GM23248 (cell line): ENCODE data around the gene SLC25A21. TPM values are rescaled to one million over a fixed set of nuclear protein-coding genes. Genes with fewer than 3 reads are reported as not detected.
A peak's percentile ranks its signal among the peaks of the same experiment; 100 is the strongest.

Experiments
- DNase-seq: peaks from one replicate; pipeline ENCODE4 v3.0.0-alpha.2; 2015
- H2AFZ ChIP-seq: fragments of 200-600 bp; sonication (generic); 2 replicates; pipeline ENCODE4 v1.6.1; 2016; ENCODE audit warnings: antibody characterized with exemption
- H3F3A ChIP-seq: fragments of 200-600 bp; sonication (generic); 2 replicates; pipeline ENCODE4 v1.6.1; 2016; ENCODE audit warnings: mild to moderate bottlenecking, antibody characterized with exemption, mixed run types; ENCODE audit not compliant: insufficient read depth
- H3K27ac ChIP-seq: fragments of 200-600 bp; sonication (generic); 2 replicates; pipeline ENCODE4 v1.5.1; 2016; ENCODE audit warnings: mild to moderate bottlenecking
- H3K27me3 ChIP-seq: fragments of 200-600 bp; sonication (generic); replicated peaks from 2 replicates; pipeline ENCODE4 v1.6.1; 2016; ENCODE audit warnings: mild to moderate bottlenecking; ENCODE audit not compliant: insufficient read depth
- H3K36me3 ChIP-seq: fragments of 200-600 bp; sonication (generic); 2 replicates; pipeline ENCODE4 v1.6.1; 2016; ENCODE audit warnings: low read depth, mild to moderate bottlenecking
- H3K4me1 ChIP-seq: fragments of 200-600 bp; sonication (generic); 2 replicates; pipeline ENCODE4 v1.6.1; 2016; ENCODE audit warnings: mild to moderate bottlenecking; ENCODE audit not compliant: insufficient read depth
- H3K4me2 ChIP-seq: fragments of 200-600 bp; sonication (generic); one replicate; pipeline ENCODE4 v1.6.1; 2016; ENCODE audit warnings: mild to moderate bottlenecking; ENCODE audit not compliant: unreplicated experiment
- H3K4me3 ChIP-seq: fragments of 200-600 bp; sonication (generic); 2 replicates; pipeline ENCODE4 v1.5.1; 2016; ENCODE audit warnings: mild to moderate bottlenecking
- H3K79me2 ChIP-seq: fragments of 200-600 bp; sonication (generic); 2 replicates; pipeline ENCODE4 v1.6.1; 2016; ENCODE audit warnings: mild to moderate bottlenecking; ENCODE audit not compliant: insufficient read depth
- H3K9ac ChIP-seq: fragments of 200-600 bp; sonication (generic); 2 replicates; pipeline ENCODE4 v1.6.1; 2016; ENCODE audit warnings: mild to moderate bottlenecking
- H3K9me2 ChIP-seq: fragments of 200-600 bp; sonication (generic); 2 replicates; pipeline ENCODE4 v1.6.1; 2016; ENCODE audit warnings: mixed run types, mild to moderate bottlenecking, moderate library complexity; ENCODE audit not compliant: insufficient read depth
- H3K9me3 ChIP-seq: fragments of 200-600 bp; sonication (generic); one replicate; pipeline ENCODE4 v1.6.1; 2017; ENCODE audit warnings: low read depth
- H4K20me1 ChIP-seq: fragments of 200-600 bp; sonication (generic); 2 replicates; pipeline ENCODE4 v1.6.0; 2016; ENCODE audit not compliant: insufficient read depth
- EZH2 ChIP-seq: fragments of 200-600 bp; sonication (generic); IDR thresholded peaks from 2 replicates; pipeline ENCODE4 v1.6.1; 2018; ENCODE audit warnings: antibody characterized with exemption, mild to moderate bottlenecking; ENCODE audit not compliant: insufficient read depth, poor library complexity, severe bottlenecking
- EZH2phosphoT487 ChIP-seq: fragments of 200-600 bp; sonication (generic); IDR thresholded peaks from 2 replicates; pipeline ENCODE4 v1.6.1; 2018; ENCODE audit warnings: antibody characterized with exemption, moderate library complexity, mild to moderate bottlenecking, low read depth; ENCODE audit not compliant: insufficient read depth
- WGBS, 2 experiments: methylation state at CpG; one replicate each; pipeline ENCODE4 v1.1.6; 2015 to 2017; ENCODE audit warnings: low lambda C conversion rate in 2 of 2, low coverage in 1 of 2; ENCODE audit errors: missing lambda C conversion rate in 2 of 2; 5-methylcytosine and 5-hydroxymethylcytosine counted together
- in situ Hi-C: fragments of 300-500 bp; cut with MboI; formaldehyde crosslinking; loops from 2 replicates; pipeline ENCODE4 v1.15.0; 2020
- polyA plus RNA-seq: library from polyadenylated mRNA; unstranded; fragments of >200 nt; fragmentation: Nextera tagmentation; extraction: Ambion mirVana; gene quantifications from 2 replicates; pipeline ENCODE4 v1.2.1, GENCODE V29; 2016
- total RNA-seq: library from RNA; depleted of rRNA; stranded (reverse); fragments of >200 nt; shearing (Covaris generic); gene quantifications from 2 replicates; pipeline ENCODE4 v1.2.3, GENCODE V29; 2014

The SLC25A21 gene
- total and polyA plus RNA-seq, 2 experiments from 2014 or later, result 0.26 TPM; not detected in 1

- H3F3A ChIP-seq, result 0 out of 2 replicates have a peak, but pooled peaks cover 8% of the 10 kb centered on the region
- no peak overlapping the region for H3K27ac ChIP-seq
- H3K9me2 ChIP-seq, result no peaks in the 10 kb centered on the region
- H4K20me1 ChIP-seq, result no peaks in the 10 kb centered on the region
- no peaks in the 10 kb centered on the region for H3K27me3 ChIP-seq
- no peaks in the 10 kb centered on the region for H3K36me3 ChIP-seq
- no peaks in the 10 kb centered on the region for H3K9me3 ChIP-seq
- WGBS, 2 experiments, result 6 to 7% methylated on average over 7 of the region's 7 CpGs
- 0 out of 2 replicates have a peak, but pooled peaks cover 7% of the 10 kb centered on the region for H3K4me1 ChIP-seq
- H3K79me2 ChIP-seq, result no peaks in the 10 kb centered on the region
- TF ChIP-seq EZH2 (no peak), EZH2phosphoT487 (no peak)
- no peak overlapping the region for H3K9ac ChIP-seq
- DNase-seq, result peak; percentile 50
- in situ Hi-C loops, result no loop called here
- H2AFZ ChIP-seq, result peak overlapping the region; percentile 59
- H3K4me2 ChIP-seq, result no peak overlapping the region
- H3K4me3 ChIP-seq, result no peak overlapping the region
Observed at GRCh38 chr14:36767603-36768281, 404.7 kb downstream of the SLC25A21 start.

DNA sequence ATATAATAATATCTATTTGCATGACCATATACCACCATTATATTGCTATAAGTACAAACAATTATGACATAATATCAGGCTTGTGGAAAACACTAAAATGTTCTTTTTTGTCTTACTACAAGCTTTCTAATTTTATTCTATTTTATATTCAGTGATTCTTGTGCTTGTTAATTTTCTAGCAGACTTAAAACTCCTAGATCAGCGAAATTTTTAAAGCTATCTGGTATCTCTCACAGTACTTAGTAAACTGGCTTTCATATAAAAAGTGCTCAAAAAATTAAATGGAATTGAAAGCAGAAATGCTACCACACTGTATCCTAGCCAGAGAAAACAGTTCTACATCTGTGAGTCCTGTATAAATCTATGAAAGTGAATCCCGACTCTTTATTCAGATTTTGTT is 405.4 kb downstream of the SLC25A21 start:
- no peak overlapping the region for H3K4me2 ChIP-seq
- H3K27ac ChIP-seq, result no peak overlapping the region
- H3K27me3 ChIP-seq, result no peaks in the 10 kb centered on the region
- H3K9ac ChIP-seq, result no peak overlapping the region
- no peak overlapping the region for H2AFZ ChIP-seq
- H3K4me3 ChIP-seq, result no peak overlapping the region
- TF ChIP-seq EZH2phosphoT487 (no peak), EZH2 (no peak)
- no peaks in the 10 kb centered on the region for H3K9me2 ChIP-seq
- WGBS, 2 experiments, result 94 to 95% methylated on average over 2 of the region's 2 CpGs
- no peaks in the 10 kb centered on the region for H3K79me2 ChIP-seq
- H4K20me1 ChIP-seq, result no peaks in the 10 kb centered on the region
- H3K4me1 ChIP-seq, result 0 out of 2 replicates have a peak, but pooled peaks cover 7% of the 10 kb centered on the region
- DNase-seq, result no peak
- no peaks in the 10 kb centered on the region for H3K9me3 ChIP-seq
- no peaks in the 10 kb centered on the region for H3K36me3 ChIP-seq
- H3F3A ChIP-seq, result 0 out of 2 replicates have a peak, but pooled peaks cover 8% of the 10 kb centered on the region
- in situ Hi-C loops, result no loop called here

- TF ChIP-seq EZH2 (no peak), EZH2phosphoT487 (no peak)
- 73 to 78% methylated on average over 6 of the region's 6 CpGs for WGBS, 2 experiments
- no peak overlapping the region for H3K27ac ChIP-seq
- H3K9me3 ChIP-seq, result no peaks in the 10 kb centered on the region
- no peak overlapping the region for H3K4me2 ChIP-seq
- H3K4me1 ChIP-seq, result no peaks in the 10 kb centered on the region
- no peak overlapping the region for H3K4me3 ChIP-seq
- no peaks in the 10 kb centered on the region for H3K36me3 ChIP-seq
- H3K27me3 ChIP-seq, result peaks cover 8% of the 10 kb centered on the region; the same call in 1 of the 2 replicates
- no peak overlapping the region for H2AFZ ChIP-seq
- H3K9ac ChIP-seq, result no peak overlapping the region
- in situ Hi-C loops, result no loop called here
- H3F3A ChIP-seq, result no peaks in the 10 kb centered on the region
- H3K9me2 ChIP-seq, result no peaks in the 10 kb centered on the region
- no peak for DNase-seq
- no peaks in the 10 kb centered on the region for H4K20me1 ChIP-seq
- H3K79me2 ChIP-seq, result no peaks in the 10 kb centered on the region
Observed at GRCh38 chr14:36757734-36758601, 414.4 kb downstream of the SLC25A21 start.

DNA sequence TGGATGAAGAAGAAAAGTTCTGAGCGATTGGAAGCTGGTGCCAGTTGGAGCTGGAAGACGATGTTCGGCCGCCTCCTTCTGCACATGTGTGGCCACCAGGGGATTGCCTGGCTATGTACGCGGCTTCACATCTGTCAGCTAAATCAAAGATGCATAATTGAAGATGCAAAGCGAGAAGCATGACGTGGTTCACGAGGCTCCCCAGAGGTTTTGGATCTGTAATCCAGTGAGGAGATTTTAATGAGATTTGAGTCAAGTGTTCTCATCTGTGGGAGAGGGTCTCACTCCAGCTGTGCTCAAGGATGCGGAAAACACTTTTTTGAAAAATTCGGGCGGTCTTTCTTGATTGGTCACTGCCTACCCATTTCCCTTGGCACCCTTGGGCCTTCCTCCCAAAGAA is 416.2 kb downstream of the SLC25A21 start:
- in situ Hi-C loops, result no loop called here
- WGBS, 2 experiments, result 61% methylated on average over 12 of the region's 12 CpGs

More for the DNA sequence above, 416.2 kb downstream of the SLC25A21 start:
- Histone ChIP-seq H3K36me3 (no peaks in the 10 kb centered on the region), H3K4me2 (no peak overlapping the region), H3K9me3 (no peaks in the 10 kb centered on the region), H2AFZ (no peak overlapping the region), H3K27ac (no peak overlapping the region), H3F3A (no peaks in the 10 kb centered on the region), H3K4me1 (no peaks in the 10 kb centered on the region), H3K9ac (no peak overlapping the region), H4K20me1 (no peaks in the 10 kb centered on the region), H3K79me2 (no peaks in the 10 kb centered on the region), H3K4me3 (no peak overlapping the region), H3K9me2 (no peaks in the 10 kb centered on the region), H3K27me3 (peaks cover 6% of the 10 kb centered on the region; the same call in 1 of the 2 replicates)
- TF ChIP-seq EZH2phosphoT487 (no peak), EZH2 (no peak)
- DNase-seq, result no peak
